Left lung (tissue), 14 donors: Measurements from ENCODE around the gene GOLGA6L24. TPM values are rescaled to one million over a fixed set of nuclear protein-coding genes. Genes with fewer than 3 reads are reported as not detected.
"Not testable (repeated sequence)": the region's sequence is repeated elsewhere in the genome, so short reads cannot be mapped to it uniquely, and the experiment has no call there.

Source experiments
- ATAC-seq: fragments of 200-7000 bp; cut with Tn5 transposase; one replicate; pipeline ENCODE4 v1.9.1; 2020; ENCODE audit warnings: moderate library complexity
- DNase-seq, 4 donors: peaks; one replicate each; pipeline ENCODE4 v3.0.0-alpha.2; 2013 to 2020
- H3K27ac ChIP-seq, 2 donors: fragments of 200-600 bp; sonication (generic) in 1 of 2; one replicate each; pipeline versions ENCODE4 v1.5.0 to v1.8.0; 2020 to 2021
- H3K27me3 ChIP-seq, 2 donors: fragments of 200-600 bp; sonication (generic) in 1 of 2; one replicate each; pipeline versions ENCODE4 v1.5.0 to v1.8.0; 2020 to 2021
- H3K36me3 ChIP-seq, 2 donors: fragments of 200-600 bp; sonication (generic) in 1 of 2; one replicate each; pipeline versions ENCODE4 v1.5.0 to v1.8.0; 2020 to 2021
- H3K4me1 ChIP-seq, 2 donors: fragments of 200-600 bp; one replicate each; pipeline ENCODE4 v1.8.0; 2021
- H3K4me3 ChIP-seq, 2 donors: fragments of 200-600 bp; sonication (generic) in 1 of 2; one replicate each; pipeline versions ENCODE4 v1.5.0 to v1.8.0; 2020 to 2021; ENCODE audit warnings: mild to moderate bottlenecking in 1 of 2
- H3K9me3 ChIP-seq, 2 donors: fragments of 200-600 bp; sonication (generic) in 1 of 2; one replicate each; pipeline versions ENCODE4 v1.5.0 to v1.8.0; 2020 to 2021
- intact Hi-C, 2 donors: fragments of 100-400 bp; cut with DNase I; formaldehyde crosslinking; loops; one replicate each; pipeline versions ENCODE4 v1.11.2 to v1.14.2; 2022
- long read RNA-seq, 12 donors: library from polyadenylated mRNA in 2 of 12; unstranded in 2 of 12; transcript quantifications; one replicate each; pipeline ENCODE4 v2.0.0 and lab custom pipeline, GENCODE V29; 2019 to 2026
- polyA plus RNA-seq, 6 donors: library from polyadenylated mRNA; unstranded; fragments of 120-200 nt; gene quantifications; one replicate each; pipeline ENCODE4 v1.2.1, GENCODE V29; 2013; ENCODE audit not compliant: insufficient read length in 6 of 6
- total RNA-seq, 2 donors: library from RNA; stranded (reverse); fragmentation: NEBNext Ultra II Directional; extraction: Animal tissue kit (Norgen Biotek cat#: 25700); gene quantifications; one replicate each; pipeline ENCODE4 v1.2.1, GENCODE V29; 2021
- donor health status: DM: no; HTN: yes; CAD: no.
- donor health status: DM: no; HTN: no; CAD: no.

The GOLGA6L24 gene
- not detected for total RNA-seq
- under 1 TPM in 1 of 6 donors, not detected in 5; 0.09 TPM for polyA plus RNA-seq
- long read RNA-seq, donor 1, result 0 reads
- long read RNA-seq, donor 2, result 0 reads
- long read RNA-seq, donor 3, result 0 reads
- long read RNA-seq, donor 4, result 0 reads
- long read RNA-seq, donor 5, result 0 reads
- long read RNA-seq, donor 6, result 0 reads
- long read RNA-seq, donor 7, result 0 reads
- long read RNA-seq, donor 8, result 0 reads
- long read RNA-seq, donor 9, result 0 reads
- long read RNA-seq, donor 10, result 0 reads
- long read RNA-seq, donor 11, result 0 reads
- long read RNA-seq, donor 12, result 0 reads

- intact Hi-C loops, H3K4me3 ChIP-seq, H3K27ac ChIP-seq, H3K9me3 ChIP-seq, ATAC-seq, H3K36me3 ChIP-seq, H3K4me1 ChIP-seq, DNase-seq, H3K27me3 ChIP-seq: not testable (repeated sequence)
Observed at GRCh38 chr15:28357984-28358383, at the start of gene GOLGA6L24. Gene GOLGA6L24, minus strand, starts transcription at chr15:28358084. Its CDS starts 61 bp downstream, at chr15:28358023.

- H3K36me3 ChIP-seq, intact Hi-C loops, H3K9me3 ChIP-seq, H3K27ac ChIP-seq, DNase-seq, H3K27me3 ChIP-seq, H3K4me1 ChIP-seq, H3K4me3 ChIP-seq: not testable (repeated sequence)
- ATAC-seq, result peak; percentile 15
Observed at GRCh38 chr15:28402774-28403435, 45.0 kb upstream of the GOLGA6L24 start.

GRCh38 chr15:28396022-28396421 is 38.1 kb upstream of the GOLGA6L24 start:
- ATAC-seq, H3K27ac ChIP-seq: not testable (repeated sequence)

GRCh38 chr15:28380053-28380452 is 22.2 kb upstream of the GOLGA6L24 start:
- ATAC-seq, H3K4me3 ChIP-seq, H3K4me1 ChIP-seq, H3K27ac ChIP-seq, intact Hi-C loops, H3K27me3 ChIP-seq, H3K9me3 ChIP-seq, H3K36me3 ChIP-seq: not testable (repeated sequence)
- DNase-seq, result peak in 1 of 4 donors; percentile 28

More at GRCh38 chr15:28396022-28396421, 38.1 kb upstream of the GOLGA6L24 start:
- H3K36me3 ChIP-seq, DNase-seq, H3K27me3 ChIP-seq, H3K4me3 ChIP-seq, H3K9me3 ChIP-seq, intact Hi-C loops, H3K4me1 ChIP-seq: not testable (repeated sequence)

GRCh38 chr15:28378364-28378763 is 20.5 kb upstream of the GOLGA6L24 start, which contains the start of gene GOLGA8F:
Gene GOLGA8F, plus strand, starts transcription at chr15:28378664. Its CDS starts 98 bp downstream, at chr15:28378762.
- H3K9me3 ChIP-seq, H3K36me3 ChIP-seq, intact Hi-C loops, H3K4me3 ChIP-seq, DNase-seq, H3K27ac ChIP-seq, ATAC-seq, H3K27me3 ChIP-seq, H3K4me1 ChIP-seq: not testable (repeated sequence)

- H3K27me3 ChIP-seq, H3K36me3 ChIP-seq, ATAC-seq, H3K27ac ChIP-seq, H3K4me3 ChIP-seq, intact Hi-C loops, H3K9me3 ChIP-seq, H3K4me1 ChIP-seq: not testable (repeated sequence)
- peak in 1 of 4 donors; percentile 41 for DNase-seq
Observed at GRCh38 chr15:28365502-28365901, 7.6 kb upstream of the GOLGA6L24 start.

GRCh38 chr15:28322129-28322588 is 35.7 kb downstream of the GOLGA6L24 start, which contains the start of gene HERC2:
Gene HERC2, minus strand, starts transcription at chr15:28322179. Its CDS starts 746 bp downstream, at chr15:28321433.
- intact Hi-C loops, H3K9me3 ChIP-seq, H3K27me3 ChIP-seq, DNase-seq, ATAC-seq, H3K27ac ChIP-seq, H3K4me1 ChIP-seq, H3K36me3 ChIP-seq: not testable (repeated sequence)
- peak within 1 kb of the TSS; percentile 17 to 38 for H3K4me3 ChIP-seq

- intact Hi-C loops, ATAC-seq, H3K9me3 ChIP-seq, H3K27me3 ChIP-seq, H3K27ac ChIP-seq, H3K4me1 ChIP-seq, DNase-seq: not testable (repeated sequence)
- peaks cover 0 to 15% of the 10 kb centered on the region in 2 donors for H3K36me3 ChIP-seq
- H3K4me3 ChIP-seq, result peak overlapping the region; percentile 17 to 38
Observed at GRCh38 chr15:28321358-28322078, 36.4 kb downstream of the GOLGA6L24 start.

- ATAC-seq, H3K4me1 ChIP-seq, H3K27me3 ChIP-seq, H3K4me3 ChIP-seq, intact Hi-C loops, H3K27ac ChIP-seq, H3K9me3 ChIP-seq: not testable (repeated sequence)
- H3K36me3 ChIP-seq, result peaks cover 0 to 24% of the 10 kb centered on the region in 2 donors
- peak in 2 of 4 donors; percentile 12 to 51 for DNase-seq
Observed at GRCh38 chr15:28319725-28320124, 38.2 kb downstream of the GOLGA6L24 start.

GRCh38 chr15:28318828-28319227 is 39.1 kb downstream of the GOLGA6L24 start:
- H3K4me1 ChIP-seq, H3K4me3 ChIP-seq, intact Hi-C loops, ATAC-seq, H3K9me3 ChIP-seq, DNase-seq, H3K27me3 ChIP-seq, H3K27ac ChIP-seq: not testable (repeated sequence)
- H3K36me3 ChIP-seq, result peaks cover 0 to 27% of the 10 kb centered on the region in 2 donors

- H3K9me3 ChIP-seq, H3K27ac ChIP-seq, ATAC-seq, intact Hi-C loops, H3K27me3 ChIP-seq, H3K4me1 ChIP-seq, H3K4me3 ChIP-seq: not testable (repeated sequence)
- peak in 1 of 4 donors; percentile 35 for DNase-seq
- H3K36me3 ChIP-seq, result peaks cover 0 to 27% of the 10 kb centered on the region in 2 donors
Observed at GRCh38 chr15:28318122-28318521, 39.8 kb downstream of the GOLGA6L24 start.

GRCh38 chr15:28316958-28317357 is 40.9 kb downstream of the GOLGA6L24 start:
- peaks cover 0 to 27% of the 10 kb centered on the region in 2 donors for H3K36me3 ChIP-seq
- H3K4me1 ChIP-seq, H3K4me3 ChIP-seq, ATAC-seq, H3K27ac ChIP-seq, H3K9me3 ChIP-seq, H3K27me3 ChIP-seq, DNase-seq, intact Hi-C loops: not testable (repeated sequence)
